NCI-H510A treated with DMSO at 0.1 percent for 48 hours (cell line): ENCODE measurements around the gene PP2D1.
"Not testable (repeated sequence)": the region's sequence is repeated elsewhere in the genome, so short reads cannot be mapped to it uniquely, and the experiment has no call there.

Source experiments
- DNase-seq: peaks from one replicate; lab custom pipeline; 2025; lab: John Stamatoyannopoulos, UW

PP2D1 gene

DNA sequence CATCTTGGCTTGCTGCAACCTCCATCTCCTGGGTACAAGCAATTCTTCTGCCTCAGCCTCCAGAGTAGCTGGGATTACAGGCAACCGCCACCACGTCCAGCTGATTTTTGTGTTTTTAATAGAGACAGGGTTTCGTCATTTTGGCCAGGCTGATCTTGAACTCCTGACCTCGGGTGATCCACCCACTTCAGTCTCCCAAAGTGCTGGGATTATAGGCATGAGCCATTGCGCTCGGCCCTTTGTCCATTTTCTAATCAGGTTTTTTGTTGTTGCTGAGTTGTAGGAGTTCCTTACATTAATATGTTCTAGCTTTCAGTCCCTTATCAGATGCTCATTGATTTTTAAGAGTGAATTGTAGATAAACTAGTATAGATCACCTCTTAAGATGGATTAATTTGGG lies 44.9 kb downstream of the PP2D1 start:
- no peak for DNase-seq

DNA sequence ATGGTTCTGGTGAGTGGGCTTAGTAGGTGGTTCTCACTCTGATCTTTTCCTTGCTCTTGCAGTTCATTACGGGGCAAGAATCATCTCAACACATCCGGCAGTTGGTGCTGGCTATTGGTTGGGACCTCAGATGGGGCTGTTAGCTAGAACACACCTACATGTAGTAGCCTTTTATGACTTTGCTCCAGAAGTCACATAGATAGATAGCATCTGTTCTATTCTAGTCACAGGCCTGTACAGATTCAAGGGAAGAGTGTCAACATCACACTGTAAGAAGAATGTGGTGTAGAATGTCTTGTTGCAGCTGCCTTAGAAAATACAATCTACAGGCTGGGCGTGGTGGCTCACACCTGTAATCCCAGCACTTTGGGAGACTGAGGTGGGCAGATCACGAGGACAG lies 50.1 kb downstream of the PP2D1 start:
- DNase-seq, result no peak

- DNase-seq, result no peak
Measured at GRCh38 chr3:19960696-19961095, 51.4 kb downstream of the PP2D1 start.

GRCh38 chr3:19959505-19959904 lies 52.6 kb downstream of the PP2D1 start:
- DNase-seq, result no peak

DNA sequence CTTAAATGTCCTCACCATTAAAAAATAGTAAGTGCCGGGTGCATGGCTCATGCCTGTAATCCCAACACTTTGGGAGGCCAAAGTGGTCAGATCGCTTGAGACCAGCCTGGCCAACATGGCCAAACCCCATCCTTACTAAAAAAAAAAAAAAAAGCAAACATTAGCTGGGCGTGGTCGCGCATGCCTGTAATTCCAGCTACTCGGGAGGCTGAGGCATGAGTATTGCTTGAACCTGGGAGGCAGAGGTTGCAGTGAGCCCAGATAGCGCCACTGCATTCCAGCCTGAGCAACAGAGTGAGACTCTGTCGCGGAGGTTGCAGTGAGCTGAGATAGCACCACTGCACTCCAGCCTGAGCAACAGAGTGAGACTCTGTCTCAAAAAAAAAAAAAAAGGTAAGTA lies 54.7 kb downstream of the PP2D1 start:
- DNase-seq, result not testable (repeated sequence)

DNA sequence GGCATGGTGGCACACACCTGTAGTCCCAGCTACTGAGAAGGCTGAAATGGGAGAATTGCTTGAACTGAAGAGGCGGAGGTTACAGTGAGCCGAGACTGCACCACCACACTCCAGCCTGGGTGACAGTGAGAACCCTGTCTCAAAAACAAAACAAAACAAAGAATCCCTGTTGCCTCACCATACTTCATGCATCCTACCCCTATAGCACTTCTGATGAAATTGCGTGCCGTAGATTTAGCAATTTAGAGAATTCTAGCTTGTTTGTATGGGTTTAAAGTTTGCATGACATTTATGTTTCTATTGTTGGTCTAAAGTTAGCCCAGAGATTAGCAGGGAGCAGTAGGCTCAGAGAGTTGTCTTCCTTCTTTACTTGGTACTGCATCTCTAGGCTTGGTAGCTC lies 57.4 kb downstream of the PP2D1 start:
- DNase-seq, result no peak

DNA sequence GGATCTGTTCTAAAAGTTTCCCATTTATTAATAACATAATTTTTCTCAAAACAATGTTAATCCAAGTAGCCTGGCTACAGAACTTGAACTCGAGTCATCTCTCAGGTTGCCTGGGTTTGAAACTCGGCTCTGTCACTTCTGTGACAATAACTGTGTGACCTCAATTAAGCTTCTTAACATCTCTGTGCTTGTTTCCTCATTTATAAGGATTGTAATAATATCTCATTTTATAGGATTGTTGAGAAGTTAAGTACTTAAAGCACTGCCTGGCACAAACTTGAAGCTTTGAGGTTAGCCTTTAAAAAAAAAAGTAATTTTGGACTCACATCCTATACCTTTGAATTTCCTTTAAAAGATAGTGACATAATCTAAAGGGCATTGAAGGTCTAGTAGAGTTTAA lies 61.7 kb downstream of the PP2D1 start:
- DNase-seq, result no peak

DNA sequence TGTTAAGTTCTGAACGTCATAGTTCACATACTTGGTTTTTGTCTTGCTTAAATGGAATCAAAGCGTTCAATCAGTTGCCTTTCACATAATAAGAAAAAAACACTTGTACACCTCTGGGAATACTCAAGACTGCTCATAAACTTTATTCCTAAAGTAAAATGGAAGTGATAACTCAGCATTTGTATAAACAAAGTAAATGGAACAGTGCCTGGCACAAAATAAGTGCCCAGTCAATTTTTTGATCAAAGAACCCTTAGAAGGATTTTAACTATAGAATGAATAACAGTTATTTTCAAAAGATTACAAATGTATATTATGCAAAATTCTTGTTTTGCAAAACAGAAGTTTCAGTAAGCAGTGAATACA lies 63.9 kb downstream of the PP2D1 start:
- DNase-seq, result no peak

GRCh38 chr3:19947549-19948225 lies 64.4 kb downstream of the PP2D1 start:
- peak; percentile 33 for DNase-seq

DNA sequence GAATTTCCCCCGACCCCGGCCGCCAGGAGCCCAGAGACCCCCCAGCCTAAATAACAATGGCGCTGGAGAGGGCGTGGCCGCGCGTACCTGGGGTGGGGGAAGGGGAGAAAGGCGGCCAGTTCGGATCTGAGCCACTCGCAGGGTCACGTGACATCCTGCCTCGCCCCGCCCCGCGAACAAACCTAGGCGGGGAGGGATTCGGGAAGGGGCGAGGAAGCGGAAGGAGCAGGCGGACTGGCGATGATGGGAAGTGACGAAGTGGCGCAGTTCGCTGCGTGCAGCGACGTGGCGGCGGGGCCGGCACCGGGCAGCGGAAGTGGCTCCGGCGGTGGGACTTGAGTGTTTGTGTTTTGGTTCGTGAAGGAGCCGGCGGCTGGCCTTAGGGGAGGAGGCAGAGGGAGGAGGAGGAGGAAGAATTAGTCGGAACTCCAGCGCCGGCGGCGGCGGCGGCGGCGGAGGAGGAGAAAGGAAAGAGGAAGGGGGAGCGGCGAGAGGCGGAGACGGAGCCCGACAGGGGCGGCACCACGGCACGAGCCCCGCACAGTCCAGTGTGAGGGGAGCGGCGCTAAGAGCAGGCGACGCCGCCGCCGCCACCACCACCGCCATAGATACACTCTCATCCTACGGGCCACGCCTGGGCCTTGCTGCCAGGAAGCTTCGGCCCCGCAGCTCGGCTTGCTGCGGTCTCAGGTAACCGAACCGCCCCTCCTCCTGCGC lies 65.1 kb downstream of the PP2D1 start, which contains the start of gene RAB5A:
TSS of gene RAB5A (plus strand) at position 266 of the 717 bp plus-strand sequence. CDS start 3,802 bp downstream, outside the sequence.
- DNase-seq, result peak; percentile 92

DNA sequence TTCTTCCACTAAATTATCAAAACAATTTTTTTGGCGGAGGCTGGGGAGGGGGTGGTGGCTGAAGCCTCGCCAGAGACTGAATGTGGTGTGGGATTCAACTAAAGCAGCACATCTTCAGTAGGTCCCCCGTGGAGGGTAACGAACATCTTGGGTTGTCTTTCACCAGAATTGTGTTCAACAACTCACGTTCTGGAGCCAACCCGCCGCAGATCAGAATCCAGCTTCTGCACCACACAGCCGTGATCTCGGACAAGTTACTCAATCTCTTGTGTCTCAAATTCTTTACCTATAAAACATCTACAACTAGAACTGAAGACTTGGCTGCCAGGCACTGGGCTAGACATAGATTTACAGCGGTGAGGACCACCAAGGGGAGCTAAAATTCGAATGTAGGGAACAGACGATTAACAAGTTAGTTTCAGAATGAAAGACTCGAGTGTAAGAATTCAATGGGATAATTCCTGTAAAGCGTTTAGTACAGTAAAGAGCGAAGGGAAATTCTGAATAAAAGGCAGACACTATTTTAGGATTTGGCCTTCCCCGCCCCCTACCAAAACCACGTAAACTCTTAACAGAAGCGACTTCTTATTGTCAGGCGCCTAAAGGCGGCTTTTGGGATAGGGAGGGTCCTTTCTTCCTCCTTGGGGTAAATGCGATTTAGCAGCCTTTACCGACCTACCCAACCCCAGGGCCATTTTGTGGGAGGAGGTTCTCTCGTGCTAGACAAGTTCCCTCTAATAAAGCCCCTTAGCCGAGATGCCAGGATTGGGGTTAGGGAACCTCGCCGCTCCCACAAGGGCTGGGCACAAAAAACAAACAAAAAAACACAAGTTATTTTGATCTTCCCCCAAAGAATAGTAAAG lies 65.9 kb downstream of the PP2D1 start:
- peak; percentile 69 for DNase-seq

- DNase-seq, result peak; percentile 13
Measured at GRCh38 chr3:19945534-19945933, 66.5 kb downstream of the PP2D1 start.

- no peak for DNase-seq
Measured at GRCh38 chr3:19940643-19941042, 71.4 kb downstream of the PP2D1 start.

DNA sequence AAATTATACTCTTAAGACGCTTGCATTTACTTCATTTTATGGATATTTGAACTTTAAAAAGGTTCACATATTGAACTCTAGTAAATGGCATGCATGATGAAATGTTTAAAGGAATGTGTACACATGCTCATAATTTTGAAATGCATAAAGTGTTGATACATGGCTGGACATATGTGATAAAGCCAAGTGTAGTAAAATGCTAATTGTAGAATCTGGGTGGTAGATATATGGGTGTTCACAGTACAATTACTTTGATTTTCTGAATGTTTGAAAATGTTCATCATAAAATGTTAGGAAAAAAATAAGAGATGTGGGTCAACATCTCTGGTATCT lies 73.8 kb downstream of the PP2D1 start:
- DNase-seq, result no peak

DNA sequence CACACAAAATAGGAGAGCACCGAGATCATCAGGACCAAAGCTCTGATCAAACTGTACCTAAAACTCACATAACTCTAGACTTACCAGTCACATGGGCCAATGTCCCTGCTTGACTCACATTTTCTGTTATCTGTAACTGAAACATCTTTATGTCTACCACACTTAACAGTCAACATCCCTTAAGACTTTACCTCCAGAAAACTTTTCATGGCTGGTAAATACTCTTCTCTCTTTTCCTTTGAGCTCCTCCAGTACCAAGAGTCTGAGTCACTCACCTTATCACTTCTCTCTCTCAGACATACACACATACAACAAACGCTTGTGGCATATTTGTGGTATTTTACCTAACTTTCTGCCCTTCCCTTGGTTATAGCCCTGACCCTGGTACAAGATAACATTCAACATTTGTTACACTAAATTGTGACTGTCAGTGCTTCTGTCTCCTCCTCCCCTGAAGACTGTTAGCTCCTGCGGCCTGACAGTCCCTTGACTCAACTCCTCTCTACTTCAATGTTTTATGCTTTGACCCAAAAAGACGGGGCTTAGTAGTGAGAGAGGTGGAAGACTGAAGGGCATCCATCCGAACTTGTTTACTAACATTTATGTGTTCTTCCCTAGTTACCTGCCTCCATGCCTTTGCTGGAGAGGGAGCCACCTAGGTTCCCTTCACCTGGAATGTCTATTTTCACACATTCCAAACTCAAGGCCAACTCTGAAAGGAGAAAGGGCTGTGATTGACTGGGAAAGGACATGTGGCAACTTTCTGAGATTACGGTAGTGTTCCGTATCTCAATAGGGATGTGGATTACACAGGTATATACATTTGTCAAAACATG lies 74.4 kb downstream of the PP2D1 start:
- no peak for DNase-seq
